HG03095 (cell line): Measurements from ENCODE around the gene CCDC179.

ENCODE experiments used
- ATAC-seq: cut with Tn5 transposase; IDR thresholded peaks from one replicate; pipeline ENCODE4 v1.9.1; 2021; ENCODE audit warnings: moderate library complexity; ENCODE audit not compliant: unreplicated experiment

Gene CCDC179

DNA sequence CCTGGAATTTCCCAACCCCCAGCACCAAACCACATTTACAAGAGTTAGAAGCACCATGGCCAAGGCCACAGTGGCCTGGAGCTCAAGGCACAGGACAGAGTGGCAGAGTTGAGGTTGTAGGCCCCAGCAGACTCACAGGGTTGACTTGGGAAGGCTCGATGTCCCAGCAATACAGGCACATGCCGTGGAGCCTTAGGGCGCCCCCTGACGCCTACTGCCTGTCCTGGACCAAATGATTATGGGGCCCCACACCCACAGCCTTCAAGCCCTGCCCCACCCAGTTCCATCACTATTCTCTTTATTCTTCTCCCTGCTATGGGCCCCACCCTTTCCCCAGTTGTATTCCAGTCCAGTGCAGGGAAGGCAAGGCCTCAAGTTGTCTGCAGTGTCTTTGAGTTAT, at the start of gene CCDC179:
Gene CCDC179 (minus strand): TSS at position 234 of the 400 bp plus-strand sequence. CDS start 53 bp downstream, at position 181.
- ATAC-seq, result no peak

DNA sequence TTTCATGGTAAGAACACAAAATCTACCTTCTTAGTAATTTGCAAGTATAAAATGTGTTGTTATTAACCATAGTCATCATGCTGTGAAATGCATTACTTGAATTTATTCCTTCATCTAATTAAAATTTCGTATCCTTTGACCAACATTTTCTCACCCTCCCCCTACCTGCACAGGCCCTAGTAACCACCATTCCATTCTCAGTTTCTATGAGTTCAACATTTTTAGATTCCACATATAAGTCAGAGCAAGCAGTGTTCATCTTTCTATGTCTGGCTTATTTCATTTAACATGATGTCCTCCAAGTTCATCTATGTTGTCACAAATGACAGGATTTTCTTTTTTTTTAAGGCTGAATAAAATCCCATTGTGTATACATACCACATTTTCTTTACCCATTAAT, 43.5 kb upstream of the CCDC179 start:
- ATAC-seq, result no peak

DNA sequence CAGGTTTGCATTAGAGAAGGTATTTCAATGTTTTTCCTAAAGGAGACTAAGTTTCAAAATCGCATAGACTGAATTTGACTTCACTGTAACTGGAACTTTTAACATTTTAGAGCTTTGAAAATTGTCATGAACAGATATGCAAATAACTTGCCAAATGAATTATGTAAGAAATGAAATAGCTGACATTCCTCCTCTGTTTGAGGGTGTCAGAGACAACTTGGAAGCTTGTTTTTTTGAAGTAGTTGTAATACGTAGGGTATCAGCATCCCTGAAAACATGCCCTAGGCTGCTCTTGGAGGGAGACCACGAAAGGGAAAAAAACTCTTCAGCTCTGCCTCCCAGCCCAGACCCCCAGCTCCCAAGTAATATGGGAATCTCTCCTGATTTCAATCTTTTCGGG, 41.3 kb upstream of the CCDC179 start:
- no peak for ATAC-seq

DNA sequence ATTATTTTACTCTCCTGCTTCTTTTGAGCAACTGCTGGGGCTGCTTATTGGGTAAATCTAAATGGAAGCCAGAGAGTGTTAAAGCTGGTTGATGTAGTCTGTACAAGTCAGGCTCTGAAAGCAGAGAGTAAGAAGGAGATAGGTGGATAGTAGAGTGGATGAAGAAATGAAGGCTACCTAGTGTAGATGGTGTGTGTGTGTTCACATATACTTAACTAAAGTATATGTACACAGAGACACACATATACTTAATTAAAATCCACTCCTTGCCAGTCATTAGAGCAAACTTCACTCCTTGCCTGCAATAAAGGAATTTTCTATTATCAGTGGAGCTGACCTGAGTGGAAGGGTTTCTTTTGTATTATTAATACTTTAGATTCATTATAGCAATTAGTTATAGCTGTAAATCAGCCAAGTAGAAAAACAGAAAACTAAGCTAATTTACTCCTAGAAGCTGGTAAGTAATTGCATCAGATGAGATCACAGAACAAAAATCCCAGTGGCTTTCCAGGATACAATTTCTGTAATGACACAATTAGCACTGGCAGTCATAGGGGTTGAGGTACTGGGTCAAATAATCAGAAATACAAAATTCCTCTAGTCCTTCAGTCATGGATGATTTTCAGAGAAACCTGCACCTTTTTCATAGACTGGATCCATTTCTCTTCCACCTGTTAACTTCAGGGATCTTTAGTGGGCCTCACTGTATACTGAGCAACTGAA, 40.7 kb upstream of the CCDC179 start:
- no peak for ATAC-seq

DNA sequence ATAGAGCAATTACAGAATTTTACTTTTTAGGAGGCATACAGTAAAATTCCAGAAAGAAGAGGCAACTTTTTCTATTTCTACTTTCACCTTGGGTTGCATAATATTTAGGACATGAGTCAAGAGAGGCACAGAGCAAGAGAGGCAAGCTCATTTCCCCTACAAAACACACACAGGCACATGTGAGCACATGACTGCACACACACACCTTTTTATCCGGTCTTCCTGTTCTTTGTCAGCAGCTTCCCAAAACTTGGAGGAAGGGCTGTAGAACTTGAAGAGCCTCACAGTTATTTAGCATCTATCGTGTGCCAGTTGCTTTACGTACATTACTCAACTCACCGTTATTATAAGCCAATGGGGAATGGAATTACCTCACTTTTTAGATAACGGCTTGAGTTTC, 37.8 kb upstream of the CCDC179 start:
- no peak for ATAC-seq

DNA sequence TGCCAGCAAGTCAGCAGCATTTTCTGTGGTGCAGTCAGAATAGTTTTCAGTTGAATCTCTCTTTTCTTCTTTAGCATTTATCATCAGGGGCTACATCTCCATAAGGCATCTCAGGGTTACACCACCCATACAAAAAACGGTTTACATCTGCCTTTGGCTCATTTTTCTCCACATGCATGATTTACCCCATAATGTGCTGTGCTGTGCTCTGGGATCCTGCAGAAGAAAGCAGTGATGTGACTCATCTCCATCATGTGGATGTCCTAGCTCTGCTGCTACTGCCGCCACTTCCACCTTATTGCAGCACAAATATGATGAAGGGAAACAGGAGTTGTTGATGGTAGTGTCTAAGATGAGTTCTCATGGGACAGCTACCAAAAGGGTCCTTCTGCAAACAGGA, 30.0 kb upstream of the CCDC179 start:
- no peak for ATAC-seq

DNA sequence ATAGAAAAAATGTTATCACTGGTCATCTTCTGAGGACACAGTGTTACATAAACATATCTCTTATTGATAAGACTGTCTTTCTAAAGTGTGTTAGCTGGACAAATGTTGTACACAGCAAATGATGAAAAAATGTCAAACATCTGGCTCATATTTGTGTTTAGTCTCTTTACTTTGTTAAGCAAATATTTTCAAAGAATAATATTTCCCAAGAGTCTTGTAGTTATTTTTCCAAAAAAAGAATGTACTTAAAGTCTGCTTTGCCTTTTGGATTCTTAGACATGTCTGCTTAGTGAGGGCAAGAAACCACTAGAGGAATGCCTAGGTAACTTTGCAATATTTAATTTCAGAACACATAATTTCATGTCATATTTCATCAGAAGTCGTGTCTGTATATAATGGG, 23.9 kb upstream of the CCDC179 start:
- ATAC-seq, result no peak

DNA sequence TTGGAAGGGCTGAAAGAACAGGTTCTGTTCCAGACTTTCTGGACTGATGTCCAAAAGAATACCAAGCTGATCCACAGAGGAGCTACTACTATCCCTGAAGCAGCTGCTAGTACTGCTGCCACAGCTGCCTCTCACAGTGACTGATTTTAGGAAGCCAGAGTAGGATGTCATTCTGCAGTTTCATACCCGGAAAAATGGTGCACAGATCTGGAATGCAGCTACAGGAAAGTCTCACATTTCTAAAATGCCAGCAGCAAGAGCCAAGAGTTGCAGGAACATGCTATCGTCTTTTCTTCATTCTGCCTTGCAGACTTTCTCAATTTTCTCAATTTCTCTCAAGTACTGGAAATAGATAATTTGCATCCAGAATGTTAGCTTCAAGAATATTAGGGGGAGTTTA, 19.4 kb upstream of the CCDC179 start:
- no peak for ATAC-seq

DNA sequence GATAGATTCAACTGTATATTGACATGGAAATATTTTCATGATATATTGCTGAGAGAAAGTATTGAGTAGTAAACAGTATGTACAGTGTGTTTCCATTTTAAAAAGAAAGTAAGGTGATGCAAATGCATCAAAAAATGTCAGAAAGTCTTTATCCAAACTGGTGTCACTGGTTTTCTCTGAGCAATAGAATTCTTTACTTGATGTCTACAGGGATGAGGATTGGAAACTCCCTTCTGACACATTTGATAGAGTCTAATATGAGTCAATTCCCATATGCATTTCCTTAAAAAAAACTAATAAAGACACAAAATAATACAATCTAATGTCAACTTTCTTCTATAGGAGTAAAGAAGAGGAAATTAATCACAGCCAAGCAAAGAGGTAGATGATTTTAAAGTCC, 18.3 kb upstream of the CCDC179 start:
- no peak for ATAC-seq

DNA sequence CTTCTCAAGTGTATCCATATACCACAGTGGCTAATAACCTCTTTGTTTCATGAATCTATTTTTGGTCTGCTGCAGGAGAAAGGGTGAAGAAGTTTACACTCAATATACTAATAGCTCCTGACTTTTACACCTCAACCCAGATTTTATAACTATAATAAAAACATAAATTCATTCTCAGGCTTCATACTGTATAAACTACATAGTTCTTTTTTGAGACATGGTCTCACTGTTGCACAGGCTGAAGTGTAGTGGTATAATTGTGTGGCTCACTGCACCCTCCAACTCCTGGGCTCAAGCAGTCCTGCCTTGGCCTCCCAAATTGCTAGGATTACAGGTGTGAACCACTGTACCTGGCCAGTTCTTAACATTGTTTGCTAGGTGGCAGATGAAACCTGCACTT, 17.8 kb upstream of the CCDC179 start:
- no peak for ATAC-seq

DNA sequence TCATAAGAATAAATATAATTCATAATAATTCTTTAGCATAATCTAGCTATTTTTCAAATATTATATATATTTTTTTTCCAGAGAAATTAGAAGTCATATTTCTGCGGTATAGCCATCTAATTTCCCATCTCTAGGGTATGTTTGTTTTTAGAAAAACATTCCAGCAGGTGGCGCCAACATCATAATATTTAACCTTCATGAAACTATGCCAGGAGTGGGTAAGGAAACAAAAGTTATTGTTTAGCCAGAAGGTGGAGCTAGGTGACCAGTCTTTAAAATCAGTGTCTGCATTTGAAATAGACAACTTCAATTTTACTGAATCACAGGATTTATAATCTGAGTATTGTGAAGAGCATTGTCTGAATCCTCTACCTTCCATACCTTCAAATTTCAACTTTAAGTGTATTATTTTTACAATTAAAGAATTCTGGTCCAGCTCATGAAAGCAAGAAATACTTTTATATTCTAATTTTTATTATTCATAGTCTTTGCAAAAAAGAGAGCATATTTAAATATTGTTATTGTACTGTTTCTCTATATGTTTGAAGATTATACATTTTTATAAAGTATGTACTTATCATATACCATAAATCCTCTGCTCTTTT, 15.7 kb upstream of the CCDC179 start:
- peak; percentile 99 for ATAC-seq

DNA sequence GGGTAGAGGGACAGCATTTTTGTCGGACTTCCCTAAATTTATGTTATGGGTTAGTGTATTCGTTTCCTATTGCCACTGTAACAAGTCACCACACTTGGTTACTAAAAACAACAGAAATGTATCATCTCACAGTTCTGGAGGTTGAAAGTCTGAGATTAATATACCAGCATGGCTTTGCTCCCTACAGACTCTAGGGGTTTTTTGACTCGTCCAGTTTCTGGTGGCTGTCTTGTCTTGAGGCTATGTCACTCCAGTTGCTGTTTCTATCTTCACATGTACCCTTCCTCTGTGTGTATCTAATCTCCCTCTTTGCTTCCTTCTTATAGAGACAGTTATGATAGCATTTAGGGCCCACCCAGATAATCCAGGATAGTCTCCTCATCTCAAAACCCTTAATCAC, 9.1 kb upstream of the CCDC179 start:
- no peak for ATAC-seq

DNA sequence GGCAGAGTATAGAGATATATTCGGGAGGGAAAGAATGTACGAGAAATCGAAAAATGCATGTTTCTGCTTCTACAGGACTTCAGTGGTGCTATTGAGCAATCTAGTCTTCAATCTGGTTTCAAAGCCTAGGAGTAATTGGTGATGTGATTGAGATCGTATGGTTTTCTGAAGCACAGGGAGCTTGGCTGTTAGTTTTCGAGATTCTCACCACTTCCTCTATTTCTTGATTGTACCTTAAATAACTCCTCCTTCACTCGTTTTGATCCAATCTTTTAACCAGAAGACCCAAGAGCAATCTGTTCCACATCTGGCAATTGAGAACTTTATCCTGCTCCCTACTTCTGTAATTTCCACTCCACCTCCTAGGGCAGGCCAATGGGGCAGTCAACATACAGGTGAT, 518 bp downstream of the CCDC179 start:
- no peak for ATAC-seq

DNA sequence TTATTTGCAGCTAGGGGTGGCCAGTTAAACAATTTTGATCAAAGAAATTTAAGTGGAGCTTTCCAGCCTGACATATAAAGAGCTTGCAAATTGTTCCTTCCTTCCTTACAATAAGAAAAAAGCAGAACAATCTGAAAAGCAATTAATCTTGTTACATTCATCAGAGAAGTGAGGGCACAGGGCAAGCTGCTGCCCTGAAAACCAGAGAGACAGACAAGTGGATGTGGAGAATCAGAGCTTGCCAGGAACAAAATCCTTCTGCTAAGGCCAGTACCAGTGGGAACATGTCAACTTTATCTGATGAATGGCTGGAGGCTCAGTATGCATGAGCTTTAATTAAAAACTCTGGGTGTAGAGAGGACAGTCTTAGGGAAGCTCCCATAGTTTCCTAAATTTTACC, 8.8 kb downstream of the CCDC179 start:
- no peak for ATAC-seq

DNA sequence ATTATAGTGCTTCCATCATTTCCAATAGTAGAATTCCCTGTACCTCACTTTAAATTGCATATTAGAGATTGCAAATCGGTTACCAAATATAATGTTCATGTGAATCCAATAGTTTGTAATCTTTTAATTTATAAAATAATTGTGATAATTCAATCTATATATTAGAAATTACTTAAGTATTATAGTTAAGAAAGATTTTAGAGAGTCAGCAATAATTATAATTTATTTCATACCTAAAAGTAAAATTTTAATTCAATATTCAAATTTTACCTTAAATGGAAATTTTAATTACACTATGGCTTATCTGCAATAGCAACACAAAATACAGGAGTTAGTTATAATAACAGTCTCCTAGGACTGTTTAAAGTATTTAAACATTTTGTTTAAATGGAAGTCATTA, 13.5 kb downstream of the CCDC179 start:
- no peak for ATAC-seq

DNA sequence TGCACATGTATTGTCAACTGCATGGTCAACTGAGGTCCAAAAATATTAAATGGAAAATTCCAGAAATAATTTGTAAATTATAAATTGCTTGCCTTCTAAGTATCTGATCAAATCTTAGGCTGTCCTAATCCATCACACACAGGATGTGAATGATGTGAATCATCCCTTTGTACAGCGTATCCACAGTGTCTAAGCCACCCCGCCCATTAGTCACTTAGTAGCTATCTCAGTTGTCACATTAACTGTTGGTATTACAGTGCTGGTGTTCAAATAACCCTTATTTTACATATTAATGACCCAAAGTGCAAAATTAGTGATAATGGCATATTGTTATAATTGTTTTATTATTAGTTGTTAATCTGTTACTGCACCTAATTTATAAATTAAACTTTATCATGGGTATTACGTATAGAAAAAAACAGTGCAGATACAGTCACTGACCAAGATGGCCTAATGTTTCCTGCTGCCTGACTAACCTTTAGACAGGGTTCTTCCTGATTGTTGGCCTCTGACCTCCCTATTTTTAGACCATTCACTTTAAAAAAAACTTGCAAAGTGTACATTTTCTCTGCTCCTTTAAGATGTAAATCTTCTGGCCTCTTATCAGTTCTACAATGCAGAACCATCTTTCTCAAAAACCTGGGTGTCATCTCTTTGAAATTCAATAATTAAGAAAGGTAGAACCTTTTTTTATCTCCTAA, 27.8 kb downstream of the CCDC179 start:
- ATAC-seq, result no peak

DNA sequence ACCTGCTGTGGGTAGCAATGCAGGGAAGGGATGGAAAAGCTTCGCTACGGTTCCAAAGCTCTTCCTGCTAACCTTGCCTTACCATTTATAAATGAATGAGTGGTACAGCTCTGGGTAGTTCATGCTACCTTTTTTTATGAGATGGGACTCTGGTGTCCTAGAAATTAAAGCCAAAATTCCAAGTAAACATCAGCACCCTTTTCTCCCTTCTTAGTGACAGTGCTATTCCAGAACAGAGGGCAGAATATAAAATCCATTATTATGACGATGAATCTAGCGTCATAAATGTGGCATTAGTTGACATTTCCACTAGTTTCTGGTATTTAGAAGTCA, 30.2 kb downstream of the CCDC179 start:
- no peak for ATAC-seq

DNA sequence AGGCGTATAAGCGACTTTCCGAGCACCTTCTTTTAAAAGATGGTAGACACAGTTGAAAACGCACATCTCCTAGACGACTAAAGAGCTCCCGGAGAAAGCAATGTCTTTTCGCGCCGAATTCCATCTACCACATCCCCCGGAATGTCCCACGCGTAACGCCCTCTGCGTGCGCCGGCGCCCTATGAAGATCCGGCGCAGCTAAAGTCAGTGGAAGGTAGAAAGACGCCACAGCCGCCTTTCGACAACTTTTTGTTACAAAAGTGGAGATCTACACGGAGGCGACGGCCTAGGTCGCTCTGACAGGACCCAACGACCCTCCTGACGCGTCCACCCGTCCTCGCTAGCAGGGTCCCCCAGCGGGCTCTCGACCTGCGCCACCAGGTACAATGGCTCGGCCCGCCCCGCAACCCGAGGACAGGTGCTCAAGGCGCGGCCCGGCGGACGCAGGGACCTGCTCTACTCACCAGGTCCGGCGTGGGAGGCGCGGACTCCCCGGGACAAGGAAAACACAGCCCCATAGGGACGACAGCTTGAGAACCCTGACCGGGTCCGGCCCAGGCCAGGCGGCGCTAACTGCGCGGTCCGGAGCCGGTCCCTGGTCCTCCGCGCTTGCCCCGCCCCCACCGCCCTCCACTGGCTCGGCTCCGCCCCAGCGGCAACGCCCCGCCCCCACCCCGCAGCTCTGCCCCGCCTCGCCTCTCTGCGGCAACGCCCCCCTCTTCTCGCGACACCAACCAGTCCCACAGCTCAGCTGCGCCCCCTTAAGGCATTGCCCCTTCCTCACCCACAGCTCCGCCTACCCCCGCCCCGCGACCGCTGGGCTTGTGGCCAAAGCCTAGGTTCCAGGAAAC, 30.8 kb downstream of the CCDC179 start, which contains the start of gene SVIP:
Gene SVIP (minus strand): TSS at position 571 of the 851 bp plus-strand sequence. CDS start 53 bp downstream, at position 518.
- ATAC-seq, result peak; percentile 95

DNA sequence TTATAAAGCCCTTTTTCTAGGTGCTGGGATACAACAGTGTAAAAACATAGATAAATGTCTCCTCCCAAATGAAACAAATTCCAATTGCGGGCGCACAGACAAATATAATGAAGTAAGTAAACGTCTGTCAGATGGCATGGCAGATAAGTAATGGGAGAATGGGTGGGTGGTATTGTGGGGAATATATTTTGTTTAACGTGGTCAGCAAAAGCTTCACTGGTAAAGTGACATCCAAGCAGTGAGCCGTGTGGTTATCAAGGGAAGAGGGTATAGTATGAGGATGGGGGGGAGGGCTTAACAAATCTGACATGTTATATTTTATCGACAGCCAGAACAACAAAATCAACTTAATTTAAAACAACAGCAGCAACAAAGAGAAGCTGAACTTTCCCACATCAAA, 31.9 kb downstream of the CCDC179 start:
- no peak for ATAC-seq

DNA sequence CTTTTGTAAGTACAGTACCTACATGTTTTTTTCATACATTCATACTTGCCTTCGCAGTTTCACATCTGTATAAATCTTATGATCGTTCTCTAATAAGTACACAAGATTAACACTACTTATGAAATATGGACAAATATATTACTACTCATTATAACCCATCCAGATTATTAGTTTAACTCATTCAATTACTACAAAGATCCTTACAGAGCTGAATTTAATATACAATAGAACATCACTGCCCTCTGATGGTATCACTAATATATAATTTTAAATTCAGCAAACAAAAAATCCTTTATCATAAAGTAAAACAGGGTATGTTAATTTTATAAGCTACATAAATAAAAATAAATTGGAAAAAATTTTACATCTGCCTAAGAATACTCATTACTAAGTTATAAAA, 38.1 kb downstream of the CCDC179 start:
- no peak for ATAC-seq

DNA sequence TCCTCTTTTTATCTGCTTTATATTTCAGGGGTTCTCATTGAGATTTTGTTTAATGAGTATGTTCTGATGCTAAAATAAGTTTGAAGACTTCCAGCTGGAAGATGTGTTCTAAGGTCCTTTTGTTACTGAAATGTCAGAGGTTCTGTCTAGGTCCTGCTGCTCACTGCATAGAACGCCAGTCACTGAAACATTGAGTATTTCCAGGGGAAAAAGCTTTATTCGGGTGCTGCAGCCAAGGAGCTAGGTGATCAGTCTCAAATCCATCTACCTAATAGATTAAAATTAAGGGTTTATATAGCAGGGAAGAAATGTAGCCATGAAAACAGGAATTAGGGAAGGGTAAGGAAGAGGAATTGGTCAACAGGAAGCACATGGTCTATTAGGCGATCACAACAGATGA, 50.4 kb downstream of the CCDC179 start:
- ATAC-seq, result no peak
